K562 (cell line): Measurements from ENCODE around the gene KRTAP10-9. TPM values are rescaled to one million over a fixed set of nuclear protein-coding genes. Genes with fewer than 3 reads are reported as not detected.
A peak's percentile ranks its signal among the peaks of the same experiment; 100 is the strongest.

Experiments used
- ERF ChIP-seq: fragments of 450-650 bp; formaldehyde crosslinking; IDR thresholded peaks from 2 replicates; pipeline ENCODE4 v1.4.0; 2020; ENCODE audit warnings: mild to moderate bottlenecking, mixed read lengths
- PHB2 ChIP-seq: fragments of 450-650 bp; IDR thresholded peaks from 2 replicates; pipeline ENCODE4 v1.6.1; 2017; ENCODE audit warnings: low read depth
- PML ChIP-seq: IDR thresholded peaks from 2 replicates; pipeline ENCODE4 v1.6.1; 2012; ENCODE audit warnings: low read length, inconsistent platforms
- POU5F1 ChIP-seq: fragments of 150-350 bp; IDR thresholded peaks from 2 replicates; pipeline ENCODE4 v1.6.1; 2014; ENCODE audit warnings: borderline replicate concordance, low read length, low read depth, mild to moderate bottlenecking; ENCODE audit not compliant: partially characterized antibody
- RBM14 ChIP-seq: fragments of 200-400 bp; formaldehyde crosslinking; IDR thresholded peaks from 2 replicates; pipeline ENCODE4 v1.6.1; 2018; ENCODE audit warnings: low read depth, mild to moderate bottlenecking, low read length, moderate library complexity, borderline replicate concordance; ENCODE audit not compliant: insufficient read depth
- SFPQ ChIP-seq: fragments of 200-400 bp; formaldehyde crosslinking; IDR thresholded peaks from 2 replicates; pipeline ENCODE4 v1.6.1; 2017; ENCODE audit warnings: mild to moderate bottlenecking, low read depth, low read length, moderate library complexity
- SIN3A ChIP-seq, 2 experiments: fragments of 150-350 bp in 1 of 2; IDR thresholded peaks; 2 replicates each; pipeline ENCODE4 v1.6.1; 2011 to 2016; ENCODE audit warnings: borderline replicate concordance in 2 of 2, low read depth in 2 of 2, low read length in 2 of 2, mild to moderate bottlenecking in 2 of 2, moderate library complexity in 2 of 2; ENCODE audit not compliant: control insufficient read depth in 1 of 2
- TBP ChIP-seq: optimal IDR thresholded peaks from 2 replicates; pipeline ENCODE3; 2011; ENCODE audit warnings: low read depth, low read length, improper control_type of control experiment
- TGIF2 ChIP-seq: sonication (generic); formaldehyde crosslinking; IDR thresholded peaks from 2 replicates; pipeline ENCODE4 v1.8.1; 2022; ENCODE audit warnings: mild to moderate bottlenecking, missing genetic modification reagents, moderate library complexity
- XRCC3 ChIP-seq: fragments of 450-650 bp; IDR thresholded peaks from 2 replicates; pipeline ENCODE4 v1.6.1; 2017; ENCODE audit warnings: mild to moderate bottlenecking, moderate library complexity
- ZBTB11 ChIP-seq, 3 experiments: fragments of 200-800 bp in 1 of 3; fragments of 250-450 bp in 1 of 3; fragments of 450-650 bp in 1 of 3; sonication (Bioruptor Pico) in 1 of 3; sonication (Bioruptor generic) in 1 of 3; formaldehyde crosslinking in 1 of 3; IDR thresholded peaks; 2 replicates each; pipeline versions ENCODE4 v1.6.1 to v1.8.0; 2016 to 2022; ENCODE audit warnings: mild to moderate bottlenecking in 2 of 3, missing genetic modification characterization in 2 of 3, missing compliant biosample characterization in 1 of 3, moderate library complexity in 1 of 3
- ZEB2 ChIP-seq: fragments of 450-650 bp; IDR thresholded peaks from 2 replicates; pipeline ENCODE4 v1.6.1; 2016
- ZMIZ1 ChIP-seq, 2 experiments: fragments of 150-350 bp in 1 of 2; IDR thresholded peaks; 2 replicates each; pipeline ENCODE4 v1.6.1; 2012 to 2016; ENCODE audit warnings: low read depth in 2 of 2, low read length in 2 of 2, mild to moderate bottlenecking in 1 of 2, moderate library complexity in 1 of 2
- ZNF347 ChIP-seq: fragments of 450-650 bp; formaldehyde crosslinking; IDR thresholded peaks from 2 replicates; pipeline ENCODE4 v1.4.0; 2020; ENCODE audit warnings: low read depth, mild to moderate bottlenecking, moderate library complexity
- ZSCAN32 ChIP-seq: fragments of 450-650 bp; formaldehyde crosslinking; IDR thresholded peaks from 2 replicates; pipeline ENCODE4 v1.4.0; 2020; ENCODE audit warnings: mild to moderate bottlenecking, moderate library complexity
- polyA plus RNA-seq, 8 experiments: library from polyadenylated mRNA; depleted of rRNA in 4 of 8; stranded (reverse) in 5 of 8; unstranded in 3 of 8; fragments of >200 nt; fragmentation: Nextera tagmentation in 2 of 8; fragmentation: Illumina TruSeq in 1 of 8; extraction: Ambion mirVana in 2 of 8; extraction: Trizol in 1 of 8; gene quantifications; 2 replicates each; pipeline versions ENCODE4 v1.2.1 to v1.2.3, GENCODE V29; 2011 to 2014; ENCODE audit warnings: inconsistent platforms in 1 of 8, missing spikeins in 1 of 8
- total RNA-seq, 7 experiments: library from RNA; depleted of rRNA in 6 of 7; stranded (reverse); fragments of >200 nt in 6 of 7; fragmentation: Illumina TruSeq in 2 of 7; extraction: Trizol in 2 of 7; gene quantifications; 2 replicates each; pipeline versions ENCODE4 v1.2.1 to v1.2.3, GENCODE V29; 2011 to 2021; ENCODE audit warnings: low replicate concordance in 1 of 7

The KRTAP10-9 gene
- total and polyA plus RNA-seq, 9 of the 15 experiments (the other 6 are each of a cell fraction or from before 2014, with no cell fraction given), result not detected

- TF ChIP-seq SFPQ, result no peak
- TF ChIP-seq SIN3A (IDR thresholded peaks at IDR 0.05; ENCODE audit: borderline replicate concordance in 2 of 2, control insufficient read depth in 1 of 2, low read depth in 2 of 2, low read length in 2 of 2), result no peak
- no peak for TF ChIP-seq POU5F1
- TF ChIP-seq TBP, result no peak
- no peak for TF ChIP-seq ZNF347 (CRISPR knock-in tag)
- TF ChIP-seq PML, result peak; percentile 74; the same call in 1 of the 2 replicates
- TF ChIP-seq ZMIZ1 (IDR thresholded peaks at IDR 0.05; ENCODE audit: low read depth in 2 of 2, low read length in 2 of 2), result peak in 1 of 2 experiments; percentile 85; a peak in 2 of 4 replicates
- TF ChIP-seq XRCC3, result no peak
- TF ChIP-seq ERF (CRISPR knock-in tag), result no peak
- TF ChIP-seq ZBTB11 (CRISPR knock-in tag; IDR thresholded peaks at IDR 0.05), result no peak; a peak in 1 of 6 replicates
- TF ChIP-seq RBM14, result no peak
- no peak; the same call in 1 of the 2 replicates for TF ChIP-seq PHB2
- peak; percentile 45; the same call in 1 of the 2 replicates for TF ChIP-seq ZEB2
- peak; percentile 79; the same call in 1 of the 2 replicates for TF ChIP-seq ZSCAN32 (CRISPR knock-in tag)
- TF ChIP-seq TGIF2, result no peak
Measured at GRCh38 chr21:44593598-44594405, 33.1 kb upstream of the KRTAP10-9 start (continued).
